Muscle layer of colon (tissue), 2 donors: ENCODE results near the gene UBTF.

Experiments
- H3K27ac ChIP-seq: one replicate; pipeline ENCODE4 v1.7.0; 2013; ENCODE audit warnings: low read depth, mild to moderate bottlenecking, low read length, moderate library complexity
- H3K27me3 ChIP-seq, 2 donors: one replicate each; pipeline ENCODE4 v1.7.0; 2013; ENCODE audit warnings: low read length in 2 of 2, mild to moderate bottlenecking in 2 of 2; ENCODE audit not compliant: insufficient read depth in 2 of 2, control insufficient read depth in 1 of 2
- H3K36me3 ChIP-seq: one replicate; pipeline ENCODE4 v1.7.0; 2013; ENCODE audit warnings: mild to moderate bottlenecking, low read length; ENCODE audit not compliant: insufficient read depth
- H3K4me1 ChIP-seq: one replicate; pipeline ENCODE4 v1.7.0; 2013; ENCODE audit warnings: mild to moderate bottlenecking, low read length; ENCODE audit not compliant: insufficient read depth
- H3K4me3 ChIP-seq, 2 donors: one replicate each; pipeline ENCODE4 v1.7.0; 2013; ENCODE audit warnings: low read length in 2 of 2, low read depth in 1 of 2, mild to moderate bottlenecking in 1 of 2, moderate library complexity in 1 of 2
- H3K9ac ChIP-seq: one replicate; pipeline ENCODE4 v1.7.0; 2013; ENCODE audit warnings: low read length
- H3K9me3 ChIP-seq: one replicate; pipeline ENCODE4 v1.7.0; 2013; ENCODE audit warnings: mild to moderate bottlenecking, low read length
- donor health status: abdominal sarcoma.
- donor health status: Adenocarcinoma of cecum.

Gene UBTF

DNA sequence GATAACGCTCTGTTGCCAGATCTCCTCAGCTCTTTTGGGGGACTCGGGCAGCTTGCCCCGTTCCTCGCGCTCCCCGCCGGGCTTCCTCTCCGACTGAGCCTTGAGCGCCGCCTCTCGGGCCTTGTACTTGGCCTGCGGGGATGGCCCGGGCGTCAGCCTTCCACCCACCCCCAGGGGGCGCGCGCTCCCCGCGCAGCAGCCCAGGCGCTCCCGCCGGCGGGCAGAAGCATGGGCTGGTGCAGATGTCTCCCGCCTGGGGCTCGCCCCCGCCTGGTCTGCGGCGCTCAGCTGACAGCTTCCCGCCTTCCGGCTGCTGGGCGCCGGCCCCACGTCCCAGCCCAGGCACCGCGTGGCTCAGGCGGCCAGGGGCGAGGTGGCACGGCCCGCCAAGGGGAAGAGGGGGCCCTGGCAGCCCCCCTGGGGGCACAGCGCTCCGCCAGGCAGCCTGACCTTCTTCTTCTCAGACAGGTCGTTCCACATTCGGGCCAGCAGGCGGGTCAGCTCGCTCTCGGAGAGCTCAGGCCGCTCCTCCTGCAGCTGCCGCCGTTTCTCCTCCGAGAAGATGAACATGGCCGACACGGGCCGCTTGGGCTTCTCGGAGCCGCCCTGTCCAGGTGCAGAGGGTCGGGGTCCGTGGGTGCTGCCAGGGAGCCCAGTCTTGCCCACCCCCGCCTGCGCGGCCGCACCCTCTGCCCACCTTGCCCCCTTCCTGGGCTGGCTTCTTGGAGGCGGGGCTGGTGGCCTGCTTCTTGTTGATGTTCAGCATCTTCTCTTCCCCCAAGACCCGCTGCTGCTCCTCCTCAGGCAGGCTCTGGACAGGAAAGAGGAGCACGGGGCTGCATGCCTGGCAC lies 8.9 kb downstream of the UBTF start:
- Histone ChIP-seq H3K4me3 (no peak overlapping the region), H3K4me1 (peaks cover 12% of the 10 kb centered on the region), H3K27me3 (no peaks in the 10 kb centered on the region), H3K9ac (peak overlapping the region; percentile 32), H3K9me3 (no peaks in the 10 kb centered on the region), H3K27ac (peak overlapping the region; percentile 63), H3K36me3 (peaks cover 65% of the 10 kb centered on the region)

DNA sequence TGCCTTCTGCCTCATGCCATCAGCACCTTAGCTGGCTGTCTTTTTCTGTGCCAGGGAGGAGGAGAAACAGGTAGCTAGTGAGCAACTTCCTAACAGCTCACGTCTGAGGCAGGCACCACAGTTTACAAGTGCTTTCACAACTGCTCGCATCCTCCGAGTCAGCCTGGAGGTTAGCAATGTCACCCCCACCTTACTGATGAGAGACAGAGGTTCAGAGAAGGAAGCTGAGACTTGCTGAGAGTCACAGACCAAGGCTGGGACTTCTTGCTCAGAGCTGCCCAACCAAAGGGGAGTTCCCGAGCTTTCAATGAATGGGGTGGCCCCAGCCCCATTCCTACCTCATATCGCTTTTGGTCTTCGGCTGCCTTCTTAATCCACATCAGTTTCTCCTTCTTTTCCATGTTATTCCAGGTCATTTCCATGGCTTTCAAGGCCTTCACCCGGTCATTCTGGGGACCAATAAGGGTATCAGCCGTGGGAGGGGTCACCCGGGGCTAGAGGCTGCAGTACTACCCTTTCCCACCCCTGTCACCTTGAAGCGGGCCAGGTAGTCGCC lies 9.6 kb downstream of the UBTF start:
- no peaks in the 10 kb centered on the region for H3K27me3 ChIP-seq
- H3K4me1 ChIP-seq, result peaks cover 12% of the 10 kb centered on the region
- no peak overlapping the region for H3K4me3 ChIP-seq
- H3K9me3 ChIP-seq, result no peaks in the 10 kb centered on the region
- H3K9ac ChIP-seq, result peak overlapping the region; percentile 32
- H3K36me3 ChIP-seq, result peaks cover 58% of the 10 kb centered on the region
- peak overlapping the region; percentile 63 for H3K27ac ChIP-seq

GRCh38 chr17:44207743-44208142 lies 11.7 kb downstream of the UBTF start:
- H3K36me3 ChIP-seq, result peaks cover 43% of the 10 kb centered on the region
- H3K9me3 ChIP-seq, result no peaks in the 10 kb centered on the region
- no peak overlapping the region for H3K4me3 ChIP-seq

GRCh38 chr17:44207319-44207718 lies 12.2 kb downstream of the UBTF start:
- H3K36me3 ChIP-seq, result peaks cover 43% of the 10 kb centered on the region
- no peaks in the 10 kb centered on the region for H3K9me3 ChIP-seq
- H3K27ac ChIP-seq, result no peak overlapping the region
- H3K27me3 ChIP-seq, result no peaks in the 10 kb centered on the region
- H3K9ac ChIP-seq, result no peak overlapping the region
- H3K4me1 ChIP-seq, result peaks cover 12% of the 10 kb centered on the region
- no peak overlapping the region for H3K4me3 ChIP-seq

More at GRCh38 chr17:44207743-44208142, 11.7 kb downstream of the UBTF start:
- Histone ChIP-seq H3K4me1 (peaks cover 12% of the 10 kb centered on the region), H3K27me3 (no peaks in the 10 kb centered on the region), H3K9ac (no peak overlapping the region), H3K27ac (no peak overlapping the region)

DNA sequence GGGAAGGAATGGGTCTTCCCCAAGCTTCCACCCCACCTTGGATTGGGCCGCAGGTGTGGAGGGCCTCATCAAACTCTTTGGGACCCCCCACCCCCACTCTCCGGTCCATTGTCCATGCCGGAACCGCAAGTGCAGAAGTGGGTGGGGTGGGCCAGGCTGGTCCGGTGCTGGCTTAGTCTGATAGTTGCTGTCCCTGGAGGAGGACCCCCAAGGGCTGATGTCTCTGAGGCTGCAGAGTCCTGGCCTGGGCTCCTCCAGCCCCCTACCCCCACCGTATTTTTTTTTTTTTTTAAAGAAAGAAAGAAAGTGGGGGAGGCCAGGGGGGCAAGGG lies 12.7 kb downstream of the UBTF start:
- Histone ChIP-seq H3K9me3 (no peaks in the 10 kb centered on the region), H3K4me1 (peaks cover 12% of the 10 kb centered on the region), H3K9ac (no peak overlapping the region), H3K36me3 (peaks cover 41% of the 10 kb centered on the region), H3K4me3 (no peak overlapping the region), H3K27ac (no peak overlapping the region), H3K27me3 (no peaks in the 10 kb centered on the region)

- H3K4me1 ChIP-seq, result peaks cover 13% of the 10 kb centered on the region
- no peak overlapping the region for H3K9ac ChIP-seq
- H3K36me3 ChIP-seq, result peaks cover 35% of the 10 kb centered on the region
- no peaks in the 10 kb centered on the region for H3K27me3 ChIP-seq
- H3K9me3 ChIP-seq, result no peaks in the 10 kb centered on the region
- H3K4me3 ChIP-seq, result no peak overlapping the region
- H3K27ac ChIP-seq, result no peak overlapping the region
These were observed 13.3 kb downstream of the UBTF start for GRCh38 chr17:44205962-44206824.

DNA sequence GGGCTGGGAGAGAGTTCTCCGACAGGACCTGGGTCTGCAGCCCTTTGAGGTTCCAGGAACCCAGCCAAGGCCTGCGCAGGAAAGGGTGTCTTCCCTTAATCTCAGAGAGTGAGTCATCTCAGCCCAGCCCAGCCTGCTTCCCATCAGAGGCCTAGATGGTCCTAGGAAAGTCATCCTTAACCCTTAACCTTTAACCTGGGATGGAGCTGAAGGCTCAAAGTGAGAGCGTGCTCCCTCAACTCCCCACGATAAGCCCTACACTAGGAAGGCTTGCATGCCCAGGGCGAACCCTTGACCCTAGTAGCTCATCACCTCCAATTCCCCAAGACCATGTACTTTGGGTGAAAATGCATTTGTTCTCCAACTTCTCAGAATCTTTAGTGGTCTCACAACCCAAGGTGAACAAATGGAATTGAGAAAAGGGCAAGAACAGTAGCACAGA lies 15.0 kb downstream of the UBTF start:
- H3K36me3 ChIP-seq, result peaks cover 25% of the 10 kb centered on the region
- H3K4me3 ChIP-seq, result no peak overlapping the region
- no peak overlapping the region for H3K9ac ChIP-seq
- H3K27me3 ChIP-seq, result no peaks in the 10 kb centered on the region
- peaks cover 8% of the 10 kb centered on the region for H3K4me1 ChIP-seq
- H3K27ac ChIP-seq, result no peak overlapping the region
- H3K9me3 ChIP-seq, result no peaks in the 10 kb centered on the region

GRCh38 chr17:44203731-44204440 lies 15.6 kb downstream of the UBTF start:
- Histone ChIP-seq H3K36me3 (peaks cover 20% of the 10 kb centered on the region), H3K27ac (no peak overlapping the region), H3K9ac (no peak overlapping the region), H3K4me1 (peaks cover 8% of the 10 kb centered on the region), H3K27me3 (no peaks in the 10 kb centered on the region), H3K9me3 (no peaks in the 10 kb centered on the region), H3K4me3 (no peak overlapping the region)

GRCh38 chr17:44202756-44203155 lies 16.7 kb downstream of the UBTF start:
- no peak overlapping the region for H3K4me3 ChIP-seq

GRCh38 chr17:44200478-44201155 lies 18.9 kb downstream of the UBTF start:
- Histone ChIP-seq H3K27ac (peak overlapping the region; percentile 96), H3K36me3 (peaks cover 14% of the 10 kb centered on the region), H3K4me1 (peaks cover 25% of the 10 kb centered on the region), H3K4me3 (peak overlapping the region; percentile 65 to 71), H3K9me3 (no peaks in the 10 kb centered on the region), H3K9ac (peak overlapping the region; percentile 69), H3K27me3 (no peaks in the 10 kb centered on the region)

More at GRCh38 chr17:44202756-44203155, 16.7 kb downstream of the UBTF start:
- no peaks in the 10 kb centered on the region for H3K9me3 ChIP-seq
- H3K4me1 ChIP-seq, result peaks cover 16% of the 10 kb centered on the region
- no peaks in the 10 kb centered on the region for H3K27me3 ChIP-seq
- no peak overlapping the region for H3K27ac ChIP-seq
- peaks cover 8% of the 10 kb centered on the region for H3K36me3 ChIP-seq
- no peak overlapping the region for H3K9ac ChIP-seq
